GDM1 (cell line): ENCODE results near the gene IDE.
"Not testable (repeated sequence)": the region's sequence is repeated elsewhere in the genome, so short reads cannot be mapped to it uniquely, and the experiment has no call there.

Experiments
- DNase-seq: peaks from one replicate; lab custom pipeline; 2025; lab: John Stamatoyannopoulos, UW

The IDE gene

GRCh38 chr10:92573798-92574547 is at the start of gene IDE:
TSS of gene IDE (minus strand) at chr10:92574093. CDS start at chr10:92574019, 74 bp downstream.
- peak; percentile 76 for DNase-seq

- DNase-seq = no peak
These were observed 45.5 kb upstream of the IDE start for GRCh38 chr10:92619368-92619767.

- DNase-seq = no peak
These were observed 41.6 kb upstream of the IDE start for GRCh38 chr10:92615515-92615914.

GRCh38 chr10:92604841-92605240 is 30.9 kb upstream of the IDE start:
- DNase-seq = no peak

- no peak for DNase-seq
These were observed 24.4 kb upstream of the IDE start for GRCh38 chr10:92598321-92598720.

- no peak for DNase-seq
These were observed 21.6 kb upstream of the IDE start for GRCh38 chr10:92595505-92595904.

GRCh38 chr10:92593619-92594588 is 20.0 kb upstream of the IDE start:
- no peak for DNase-seq

GRCh38 chr10:92592761-92593618 is 19.1 kb upstream of the IDE start, which contains the start of gene KIF11:
TSS of gene KIF11 (plus strand) at chr10:92593130. CDS start at chr10:92593376, 246 bp downstream.
- DNase-seq = peak; percentile 94

- DNase-seq = peak; percentile 91
These were observed 17.7 kb upstream of the IDE start for GRCh38 chr10:92591550-92592022.

GRCh38 chr10:92590623-92591549 is 17.0 kb upstream of the IDE start:
- no peak for DNase-seq

GRCh38 chr10:92582347-92582746 is 8.5 kb upstream of the IDE start:
- not testable (repeated sequence) for DNase-seq

- no peak for DNase-seq
These were observed 2.1 kb upstream of the IDE start for GRCh38 chr10:92575961-92576360.

GRCh38 chr10:92574548-92575261 is 812 bp upstream of the IDE start:
- no peak for DNase-seq

GRCh38 chr10:92573091-92573797 is 649 bp downstream of the IDE start:
- DNase-seq = no peak

GRCh38 chr10:92572362-92573090 is 1.4 kb downstream of the IDE start:
- DNase-seq = no peak

GRCh38 chr10:92571649-92572048 is 2.2 kb downstream of the IDE start:
- no peak for DNase-seq

GRCh38 chr10:92569663-92570062 is 4.2 kb downstream of the IDE start:
- not testable (repeated sequence) for DNase-seq

GRCh38 chr10:92569071-92569470 is 4.8 kb downstream of the IDE start:
- DNase-seq = no peak
